Rectal smooth muscle tissue (tissue), 1 donor: ENCODE data around the gene LIN28A.
A peak's percentile ranks its signal among the peaks of the same experiment; 100 is the strongest.

Experiments used
- H3K27ac ChIP-seq: one replicate; pipeline ENCODE4 v1.7.0; 2013; ENCODE audit warnings: low read depth, low read length, inconsistent platforms
- H3K27me3 ChIP-seq: one replicate; pipeline ENCODE4 v1.7.0; 2013; ENCODE audit warnings: low read length; ENCODE audit not compliant: control insufficient read depth, insufficient read depth
- H3K36me3 ChIP-seq: one replicate; pipeline ENCODE4 v1.7.0; 2013; ENCODE audit warnings: low read length; ENCODE audit not compliant: control insufficient read depth, insufficient read depth
- H3K4me1 ChIP-seq: one replicate; pipeline ENCODE4 v1.7.0; 2013; ENCODE audit warnings: low read length; ENCODE audit not compliant: control insufficient read depth, insufficient read depth
- H3K4me3 ChIP-seq: one replicate; pipeline ENCODE4 v1.7.0; 2013; ENCODE audit warnings: low read length
- H3K9ac ChIP-seq: one replicate; pipeline ENCODE4 v1.7.0; 2013; ENCODE audit warnings: low read length

LIN28A gene

GRCh38 chr1:26459573-26460031, 49.0 kb downstream of the LIN28A start:
- Histone ChIP-seq H3K4me1 (no peaks in the 10 kb centered on the region), H3K4me3 (no peak overlapping the region), H3K9ac (no peak overlapping the region), H3K36me3 (peaks cover 21% of the 10 kb centered on the region), H3K27me3 (no peaks in the 10 kb centered on the region), H3K27ac (no peak overlapping the region)

GRCh38 chr1:26468911-26469310, 58.3 kb downstream of the LIN28A start:
- H3K27ac ChIP-seq = no peak overlapping the region
- H3K9ac ChIP-seq = no peak overlapping the region
- no peaks in the 10 kb centered on the region for H3K27me3 ChIP-seq
- H3K36me3 ChIP-seq = peaks cover 27% of the 10 kb centered on the region
- peaks cover 9% of the 10 kb centered on the region for H3K4me1 ChIP-seq
- H3K4me3 ChIP-seq = no peak overlapping the region

DNA sequence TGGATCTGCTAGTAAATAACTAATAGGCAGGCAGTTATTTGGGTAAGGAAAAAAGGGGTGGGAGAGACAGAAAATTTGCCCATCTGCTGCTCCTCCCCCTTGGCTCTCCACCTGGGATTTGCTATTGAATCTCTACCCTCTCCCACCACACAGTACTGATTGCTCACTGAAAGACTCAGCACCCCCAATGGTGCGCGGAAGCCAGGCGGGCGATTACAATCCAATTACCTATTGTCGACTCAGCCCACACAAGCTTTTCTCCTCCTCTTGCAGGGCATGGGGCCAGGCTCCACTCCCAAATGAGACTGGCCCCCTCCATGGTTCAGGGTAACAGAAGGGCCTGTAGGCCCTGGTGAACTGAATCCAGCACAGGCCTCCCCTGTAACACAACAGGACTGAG, 58.9 kb downstream of the LIN28A start:
- Histone ChIP-seq H3K4me3 (no peak overlapping the region), H3K4me1 (peaks cover 11% of the 10 kb centered on the region), H3K27ac (no peak overlapping the region), H3K36me3 (peaks cover 25% of the 10 kb centered on the region), H3K27me3 (no peaks in the 10 kb centered on the region), H3K9ac (no peak overlapping the region)

- peaks cover 15% of the 10 kb centered on the region for H3K36me3 ChIP-seq
- H3K27ac ChIP-seq = no peak overlapping the region
- peaks cover 11% of the 10 kb centered on the region for H3K4me1 ChIP-seq
- no peaks in the 10 kb centered on the region for H3K27me3 ChIP-seq
- no peak overlapping the region for H3K9ac ChIP-seq
- H3K4me3 ChIP-seq = peak overlapping the region; percentile 80
Measured at GRCh38 chr1:26470878-26471497, 60.4 kb downstream of the LIN28A start.

DNA sequence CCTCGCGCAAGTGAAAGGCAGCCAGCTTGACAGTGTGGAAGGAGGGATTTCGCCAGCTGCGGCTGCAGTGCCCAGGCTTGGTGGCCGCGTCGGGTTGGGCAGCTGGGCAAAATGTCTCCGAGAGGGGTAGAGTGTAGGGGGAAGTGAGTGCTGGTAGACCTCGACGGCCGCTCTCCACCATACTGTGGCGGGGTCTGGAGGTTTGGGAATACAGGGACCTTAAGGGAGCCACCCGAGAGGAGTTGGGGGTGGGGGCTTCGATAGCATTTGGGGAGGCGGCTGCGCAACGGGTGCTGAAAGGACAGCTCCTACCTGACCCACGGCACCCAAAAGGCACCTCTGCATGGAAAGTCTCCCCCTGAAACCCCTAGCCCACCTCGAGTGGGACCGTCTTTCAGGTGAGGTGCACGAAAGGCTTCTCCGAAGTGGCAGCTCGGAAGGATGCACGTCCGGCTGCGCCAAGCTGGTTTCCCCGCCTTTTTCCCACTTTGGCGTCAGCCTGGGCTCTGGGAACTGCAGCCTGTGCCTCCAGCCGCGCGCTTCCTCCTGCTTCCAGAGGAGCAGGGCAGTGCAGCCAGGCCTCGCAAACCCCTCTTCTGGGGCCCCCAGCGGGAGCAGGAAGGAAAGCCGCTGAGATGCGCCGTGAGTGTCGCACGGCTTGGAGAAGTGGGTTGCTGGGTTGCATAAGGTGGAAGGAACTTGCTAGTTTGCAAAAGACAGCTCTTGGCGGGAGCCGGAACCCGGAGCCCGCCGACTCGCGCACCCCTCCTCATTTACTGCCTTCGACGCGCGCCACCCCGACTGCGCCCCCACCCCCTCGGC, 61.1 kb downstream of the LIN28A start:
- Histone ChIP-seq H3K27ac (peak overlapping the region; percentile 100), H3K9ac (no peak overlapping the region), H3K4me1 (peaks cover 11% of the 10 kb centered on the region), H3K27me3 (no peaks in the 10 kb centered on the region), H3K4me3 (peak overlapping the region; percentile 80), H3K36me3 (peaks cover 12% of the 10 kb centered on the region)

DNA sequence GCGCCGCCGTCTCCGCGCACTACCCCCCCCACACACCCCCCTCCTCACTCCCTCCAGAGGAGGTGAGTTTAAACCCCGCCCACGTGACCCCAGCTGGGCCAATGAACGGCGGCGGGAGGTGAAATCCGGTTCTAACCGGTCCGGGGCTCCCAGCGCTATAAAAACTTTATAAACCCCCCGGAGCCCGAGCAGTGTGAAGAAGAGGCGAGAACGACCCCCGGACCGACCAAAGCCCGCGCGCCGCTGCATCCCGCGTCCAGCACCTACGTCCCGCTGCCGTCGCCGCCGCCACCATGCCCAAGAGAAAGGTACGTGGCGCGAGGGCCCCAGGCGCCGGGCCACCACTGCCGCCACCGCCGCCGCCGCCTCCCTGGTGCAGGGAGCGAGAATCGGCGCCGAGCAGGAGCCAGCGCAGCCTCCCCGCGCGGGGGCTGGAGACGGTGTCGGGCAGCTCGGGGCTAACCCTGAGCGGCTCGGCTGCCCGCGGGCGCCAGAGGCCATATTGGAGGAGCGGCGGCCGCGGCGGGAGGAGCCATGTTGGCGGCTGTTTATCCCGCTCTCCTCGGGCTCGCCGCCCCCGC, 61.8 kb downstream of the LIN28A start, which contains the start of gene HMGN2:
Gene HMGN2 (plus strand): TSS at position 121 of the 581 bp plus-strand sequence. CDS start 173 bp downstream, at position 294.
- H3K27ac ChIP-seq = peak within 1 kb of the TSS; percentile 100
- peaks cover 6% of the 10 kb centered on the region for H3K36me3 ChIP-seq
- peak within 1 kb of the TSS; percentile 80 for H3K4me3 ChIP-seq
- H3K27me3 ChIP-seq = no peaks in the 10 kb centered on the region
- peaks cover 11% of the 10 kb centered on the region for H3K4me1 ChIP-seq
- H3K9ac ChIP-seq = peak within 1 kb of the TSS; percentile 76

GRCh38 chr1:26472901-26473845, 62.6 kb downstream of the LIN28A start:
- Histone ChIP-seq H3K9ac (peak overlapping the region; percentile 13), H3K4me1 (peaks cover 11% of the 10 kb centered on the region), H3K4me3 (peak overlapping the region; percentile 80), H3K27ac (peak overlapping the region; percentile 100), H3K27me3 (no peaks in the 10 kb centered on the region), H3K36me3 (peaks cover 5% of the 10 kb centered on the region)

GRCh38 chr1:26474818-26475217, 64.2 kb downstream of the LIN28A start:
- Histone ChIP-seq H3K27me3 (no peaks in the 10 kb centered on the region), H3K4me1 (peaks cover 11% of the 10 kb centered on the region), H3K36me3 (peaks cover 5% of the 10 kb centered on the region), H3K4me3 (no peak overlapping the region), H3K9ac (no peak overlapping the region), H3K27ac (no peak overlapping the region)

- H3K4me3 ChIP-seq = no peak overlapping the region
- H3K36me3 ChIP-seq = peaks cover 5% of the 10 kb centered on the region
- no peak overlapping the region for H3K27ac ChIP-seq
Measured at GRCh38 chr1:26475989-26476388, 65.4 kb downstream of the LIN28A start.

DNA sequence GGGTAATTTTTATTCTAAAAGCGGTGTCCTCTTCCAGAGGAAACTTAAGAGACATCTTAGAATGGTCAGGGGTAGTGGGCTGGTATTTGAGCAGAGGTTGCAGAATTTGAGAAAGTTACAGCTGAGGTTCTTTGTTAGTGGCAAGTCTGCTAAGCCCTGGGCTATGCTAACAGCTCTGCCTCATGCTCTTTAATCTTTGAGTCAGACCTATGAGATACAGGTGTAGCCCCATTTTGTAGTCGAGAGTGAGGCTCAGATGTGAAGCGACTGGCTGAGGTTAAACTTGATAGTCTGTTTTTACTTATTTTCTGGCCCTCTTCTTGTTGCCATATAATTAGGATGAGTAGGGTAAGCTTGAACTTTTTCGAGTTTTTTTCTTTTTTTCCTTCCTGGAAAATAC, 66.3 kb downstream of the LIN28A start:
- peaks cover 5% of the 10 kb centered on the region for H3K4me1 ChIP-seq
- H3K36me3 ChIP-seq = peaks cover 5% of the 10 kb centered on the region
- H3K27ac ChIP-seq = no peak overlapping the region
- no peak overlapping the region for H3K4me3 ChIP-seq
- no peak overlapping the region for H3K9ac ChIP-seq
- no peaks in the 10 kb centered on the region for H3K27me3 ChIP-seq

More at GRCh38 chr1:26475989-26476388, 65.4 kb downstream of the LIN28A start:
- peaks cover 11% of the 10 kb centered on the region for H3K4me1 ChIP-seq
- no peak overlapping the region for H3K9ac ChIP-seq
- H3K27me3 ChIP-seq = no peaks in the 10 kb centered on the region

DNA sequence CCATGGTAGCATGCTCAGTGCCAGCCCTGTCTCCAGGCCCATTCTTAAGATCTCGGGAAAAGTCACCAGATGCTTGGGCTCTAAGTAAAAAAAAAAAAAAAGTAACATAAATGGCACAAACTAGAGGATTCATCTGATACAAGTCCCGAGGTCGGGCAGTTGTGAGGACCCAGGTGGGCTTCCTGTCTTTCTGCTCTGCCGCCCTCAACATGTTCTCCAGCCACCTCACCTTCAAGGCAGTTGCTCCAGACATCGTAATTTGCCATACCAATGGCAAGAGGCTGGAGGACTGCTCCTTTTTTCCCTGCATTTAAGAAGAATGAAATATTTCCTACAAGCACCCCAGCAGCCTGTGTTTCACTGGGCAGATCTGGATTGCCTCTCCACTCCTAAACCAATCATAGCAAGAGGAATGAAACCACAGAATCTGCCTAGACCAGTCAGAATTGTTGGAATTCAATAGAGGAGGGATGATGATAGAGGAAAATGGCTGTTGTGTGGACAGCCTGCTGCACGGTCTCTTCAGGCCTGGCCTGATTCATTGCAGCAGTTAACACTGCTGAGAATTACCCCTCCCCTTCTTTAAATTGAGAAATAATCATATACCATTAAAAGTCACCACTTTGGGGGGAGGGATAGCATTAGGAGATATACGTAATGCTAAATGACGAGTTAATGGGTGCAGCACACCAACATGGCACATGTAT, 67.0 kb downstream of the LIN28A start:
- Histone ChIP-seq H3K4me1 (peaks cover 5% of the 10 kb centered on the region), H3K27me3 (no peaks in the 10 kb centered on the region), H3K9ac (no peak overlapping the region), H3K4me3 (no peak overlapping the region), H3K27ac (no peak overlapping the region), H3K36me3 (peaks cover 5% of the 10 kb centered on the region)
